Activated gamma-delta T cell (primary cell): Measurements from ENCODE around the gene PDHX.

Experiments used
- DNase-seq: peaks from one replicate; lab custom pipeline; 2025; lab: John Stamatoyannopoulos, UW

The PDHX gene

GRCh38 chr11:34957206-34957605 is 40.8 kb downstream of the PDHX start:
- no peak for DNase-seq

DNA sequence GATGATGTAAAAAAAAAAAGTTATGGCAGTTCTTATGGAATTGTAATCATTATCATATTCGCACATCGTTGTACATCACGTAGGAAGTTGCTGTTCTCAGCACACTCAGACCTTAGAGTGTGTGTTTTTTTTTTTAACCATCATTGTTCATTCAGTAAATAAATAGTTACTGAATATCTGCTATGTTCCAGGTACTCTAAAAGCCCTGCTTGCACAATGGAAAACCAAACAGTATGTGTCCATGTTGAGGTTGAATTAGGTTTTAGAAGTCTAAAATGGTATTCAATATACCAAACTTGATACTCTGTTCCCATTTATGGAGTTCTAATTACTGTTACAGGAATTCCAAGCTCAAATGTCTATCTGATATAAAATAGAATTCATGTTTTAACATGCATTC is 41.2 kb downstream of the PDHX start:
- no peak for DNase-seq

DNA sequence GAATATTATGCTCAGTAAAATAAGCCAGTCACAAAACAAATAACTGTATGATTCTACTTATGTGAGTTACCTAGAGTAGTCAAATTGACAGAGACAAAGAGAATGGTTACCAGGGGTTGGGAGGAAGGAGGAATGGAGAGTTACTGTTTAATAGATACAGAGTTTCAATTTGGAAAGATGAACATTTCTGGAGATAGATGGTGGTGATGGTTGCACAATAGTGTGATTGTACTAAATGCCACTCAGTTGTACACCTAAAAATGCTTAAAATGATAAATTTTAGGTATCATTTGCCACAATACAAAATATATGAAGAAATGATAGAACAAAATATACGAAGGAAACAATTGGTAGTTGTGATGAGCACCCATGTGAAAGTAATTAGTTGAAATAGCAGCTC is 43.4 kb downstream of the PDHX start:
- no peak for DNase-seq

DNA sequence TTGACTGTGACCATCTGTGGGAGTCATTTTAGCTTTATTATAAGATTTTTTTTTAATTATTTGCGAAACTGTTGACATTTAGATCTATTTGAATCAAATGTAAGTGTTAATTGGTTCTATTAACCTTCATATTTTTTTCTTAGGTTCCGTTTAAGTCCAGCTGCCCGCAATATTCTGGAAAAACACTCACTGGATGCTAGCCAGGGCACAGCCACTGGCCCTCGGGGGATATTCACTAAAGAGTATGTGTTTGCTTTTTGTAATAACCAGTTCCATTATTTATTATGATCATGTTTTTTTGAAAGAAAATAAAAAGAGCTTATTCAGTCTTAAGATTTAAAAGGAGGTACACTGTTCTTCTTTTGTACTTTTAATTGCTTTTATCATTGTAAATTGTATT is 43.9 kb downstream of the PDHX start:
- no peak for DNase-seq

- DNase-seq, result no peak
Observed at GRCh38 chr11:34962034-34962433, 45.6 kb downstream of the PDHX start.

GRCh38 chr11:34963351-34963750 is 46.9 kb downstream of the PDHX start:
- DNase-seq, result no peak

GRCh38 chr11:34964610-34965331 is 48.4 kb downstream of the PDHX start:
- no peak for DNase-seq

GRCh38 chr11:34968862-34969261 is 52.4 kb downstream of the PDHX start:
- no peak for DNase-seq

- no peak for DNase-seq
Observed at GRCh38 chr11:34970033-34970432, 53.6 kb downstream of the PDHX start.

DNA sequence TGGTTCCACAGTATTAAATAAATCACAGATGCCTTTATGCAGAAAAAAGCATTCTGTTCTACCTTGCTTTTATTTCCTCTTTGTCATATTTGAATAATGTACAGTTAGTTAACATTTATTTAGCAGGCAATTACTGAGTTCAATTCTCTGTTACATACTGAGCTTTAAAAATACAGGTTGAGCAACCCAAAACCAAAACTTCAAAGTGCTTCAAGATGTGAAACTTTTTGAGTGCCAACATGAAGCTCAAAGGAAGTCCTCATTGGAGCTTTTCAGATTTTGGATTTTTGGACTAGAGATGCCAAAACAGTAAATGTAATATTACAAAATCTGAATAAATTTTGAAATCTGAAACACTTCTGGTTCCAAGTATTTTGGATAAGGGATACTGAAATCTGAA is 54.1 kb downstream of the PDHX start:
- no peak for DNase-seq

DNA sequence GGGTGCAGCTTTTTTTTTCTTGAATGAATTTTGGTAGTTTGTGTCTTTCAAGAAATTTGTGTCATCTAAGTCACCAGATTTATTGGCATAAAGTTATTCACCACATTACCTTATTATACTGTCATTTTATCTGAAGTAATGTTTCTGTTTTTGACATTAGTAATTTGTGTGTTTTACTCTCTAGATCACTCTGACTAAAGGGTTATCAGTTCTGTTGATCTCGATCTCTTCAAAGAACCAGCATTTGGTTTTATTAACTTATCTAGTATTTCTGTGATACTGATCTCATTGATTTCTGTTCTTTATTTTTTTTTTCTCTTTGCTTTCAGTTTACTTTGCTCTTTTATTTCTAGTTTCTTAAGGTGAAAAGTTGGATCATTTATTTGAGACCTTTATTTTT is 55.5 kb downstream of the PDHX start:
- DNase-seq, result no peak

GRCh38 chr11:34972366-34972765 is 55.9 kb downstream of the PDHX start:
- DNase-seq, result no peak

DNA sequence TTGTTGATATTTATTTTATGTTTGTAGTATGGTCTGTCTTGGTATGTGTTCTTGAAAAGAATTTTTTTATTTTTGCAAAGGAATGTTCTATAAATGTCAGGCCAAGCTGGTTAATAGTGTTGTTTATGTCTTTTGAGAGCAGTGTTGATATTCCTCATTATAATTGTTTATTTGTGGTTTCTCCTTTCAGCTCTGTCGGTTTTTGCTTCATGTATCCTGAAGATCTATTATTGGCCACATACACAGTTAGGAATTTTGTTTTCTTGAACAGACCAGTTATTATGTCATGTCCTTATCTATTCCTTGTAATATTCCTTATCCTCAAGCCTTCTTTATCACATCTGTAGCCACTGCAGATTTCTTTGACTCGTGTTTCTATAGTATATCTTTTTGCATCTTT is 56.5 kb downstream of the PDHX start:
- DNase-seq, result no peak

- no peak for DNase-seq
Observed at GRCh38 chr11:34975482-34975881, 59.1 kb downstream of the PDHX start.

GRCh38 chr11:34976496-34977088 is 60.2 kb downstream of the PDHX start:
- DNase-seq, result no peak

DNA sequence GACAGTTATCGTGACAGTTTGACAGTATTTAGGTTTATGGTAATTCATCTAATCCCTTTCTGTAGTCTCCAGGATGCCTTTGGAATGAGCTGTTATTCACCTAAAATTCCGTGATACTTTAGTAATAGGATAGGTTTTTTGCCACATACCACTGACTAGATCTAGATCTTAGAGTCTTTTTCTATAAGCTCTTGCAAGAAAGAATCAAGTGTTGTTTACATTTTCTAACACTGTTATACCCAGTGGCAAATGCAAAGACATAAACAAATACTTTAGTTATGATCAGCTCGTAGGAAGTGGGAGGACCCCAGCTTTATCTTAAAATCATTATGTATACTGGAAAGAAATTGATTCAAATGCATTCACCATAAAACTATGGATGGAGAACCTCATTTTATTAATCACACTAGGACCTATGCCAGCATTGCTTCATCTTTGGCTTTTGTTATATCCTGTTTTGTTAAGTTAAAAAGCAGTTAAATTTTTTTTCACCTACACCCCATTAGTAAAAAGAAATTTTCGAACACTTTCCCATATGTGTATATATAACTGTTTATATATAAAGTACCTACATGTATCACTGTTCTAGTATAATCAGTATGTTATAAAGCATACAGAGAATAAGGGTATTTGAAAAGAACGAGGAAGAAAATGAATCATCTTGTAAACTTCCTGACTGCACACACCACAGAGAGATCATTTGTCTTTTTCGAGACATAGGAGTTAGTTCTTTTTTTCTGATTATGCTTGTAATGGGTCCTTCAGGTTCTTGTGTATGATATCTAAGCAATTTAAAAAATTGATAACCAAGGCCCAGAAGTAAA is 60.9 kb downstream of the PDHX start:
- no peak for DNase-seq

DNA sequence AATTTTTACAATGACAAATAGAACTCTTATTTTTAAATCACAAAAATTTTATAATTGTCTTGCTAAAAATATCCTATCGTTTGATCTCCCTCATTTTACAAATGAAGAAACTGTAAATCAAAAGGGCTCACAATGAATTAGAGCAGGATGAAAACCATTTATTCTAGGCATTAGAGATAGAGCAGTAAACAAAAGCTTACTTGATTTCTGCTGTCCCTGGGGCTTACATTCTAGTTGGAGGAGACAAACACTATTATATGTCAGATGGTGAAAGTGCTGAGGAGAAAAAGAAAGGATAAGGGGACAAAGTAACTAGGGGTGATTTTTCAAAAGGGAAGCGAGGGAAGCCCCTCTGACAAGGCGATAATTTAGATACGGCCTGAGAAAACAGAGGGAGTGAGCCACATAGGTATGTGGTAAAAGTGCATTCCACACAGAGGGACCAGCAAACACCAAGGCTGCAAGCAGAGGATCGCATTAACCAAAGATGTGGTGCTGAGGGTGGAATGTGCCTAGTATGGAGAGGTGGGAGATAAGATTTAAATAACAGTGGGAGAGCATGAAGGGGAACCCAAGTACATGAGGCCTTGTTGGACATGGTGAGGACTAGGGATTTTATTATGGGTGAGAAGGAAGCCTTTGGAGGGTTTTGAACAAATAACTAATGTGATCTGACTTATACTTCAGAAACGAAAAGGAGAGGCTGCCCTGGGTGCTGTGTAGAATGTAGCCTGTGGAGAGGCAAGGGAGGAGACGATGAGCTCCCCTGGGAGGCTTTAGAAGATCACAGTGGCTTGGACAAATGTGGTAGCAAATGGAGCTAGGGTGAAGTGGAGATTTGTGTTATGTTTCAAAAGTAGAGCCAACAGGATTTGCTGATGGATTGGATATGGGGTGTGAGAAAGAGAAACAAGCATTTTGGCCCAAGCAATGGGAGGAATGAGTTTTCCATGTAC is 62.1 kb downstream of the PDHX start:
- DNase-seq, result no peak

DNA sequence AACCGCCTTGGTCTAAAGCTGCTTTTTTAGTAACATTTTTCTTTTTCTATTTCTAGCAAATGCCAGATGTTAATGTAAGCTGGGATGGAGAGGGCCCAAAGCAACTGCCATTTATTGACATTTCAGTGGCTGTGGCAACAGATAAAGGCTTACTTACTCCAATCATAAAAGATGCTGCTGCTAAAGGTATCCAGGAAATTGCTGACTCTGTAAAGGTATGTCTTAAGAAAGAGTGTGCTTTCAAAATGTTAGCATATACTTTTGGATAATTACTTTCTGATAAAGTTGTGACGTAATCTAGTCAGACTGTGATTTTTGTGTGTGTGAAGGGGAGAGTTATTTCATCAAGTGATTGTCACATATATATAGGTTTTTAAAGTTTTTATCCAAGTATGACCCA is 68.1 kb downstream of the PDHX start:
- DNase-seq, result no peak

DNA sequence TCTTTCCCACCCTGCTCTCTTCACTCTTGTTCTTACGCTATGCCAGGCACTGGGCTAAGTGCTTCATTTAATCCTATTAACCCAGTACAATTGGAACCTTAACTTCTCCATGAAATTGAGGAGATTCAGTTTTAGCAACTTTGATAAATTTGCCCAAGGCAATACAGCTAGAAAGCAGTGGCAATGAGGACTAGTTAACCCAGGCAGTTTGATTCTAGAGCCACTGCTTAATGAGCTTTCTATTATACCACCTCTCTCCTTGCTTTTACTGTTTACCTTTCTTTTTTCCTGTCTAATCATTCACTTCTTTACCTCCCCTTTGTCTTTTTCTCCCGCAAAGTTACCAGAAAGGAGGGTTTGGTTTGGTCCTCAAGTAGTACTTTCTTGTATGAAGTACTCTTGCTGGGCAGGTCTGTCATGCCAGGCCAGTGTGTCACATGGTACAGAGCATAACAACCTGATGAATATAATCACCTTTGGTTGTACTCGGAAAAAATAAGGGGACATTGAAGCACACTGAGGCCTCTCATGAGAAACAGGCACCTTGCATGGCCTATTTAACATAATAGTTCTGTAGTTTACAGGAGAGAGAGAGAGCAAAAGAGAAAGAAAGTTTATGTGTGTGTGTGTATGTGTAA is 70.6 kb downstream of the PDHX start:
- DNase-seq, result no peak

- DNase-seq, result no peak
Observed at GRCh38 chr11:34987617-34988016, 71.2 kb downstream of the PDHX start.
